Coronary artery (tissue), 2 donors: ENCODE results near the gene GPAT3.
"Not testable (repeated sequence)": the region's sequence is repeated elsewhere in the genome, so short reads cannot be mapped to it uniquely, and the experiment has no call there.

ENCODE experiments used
- DNase-seq: peaks from one replicate; pipeline ENCODE4 v3.0.0-alpha.2; 2017; ENCODE audit warnings: low spot score
- H3K27ac ChIP-seq, 2 donors: fragments of 200-600 bp; sonication (generic); one replicate each; pipeline ENCODE4 v1.5.1; 2016 to 2019
- H3K4me3 ChIP-seq: fragments of 200-600 bp; sonication (generic); 2 replicates; pipeline ENCODE4 v1.5.1; 2016; ENCODE audit warnings: mild to moderate bottlenecking, moderate library complexity
- CTCF ChIP-seq: fragments of 200-600 bp; sonication (generic); IDR thresholded peaks from one replicate; pipeline ENCODE4 v1.5.1; 2019; ENCODE audit warnings: antibody characterized with exemption

The GPAT3 gene

GRCh38 chr4:83563998-83564397, 28.1 kb downstream of the GPAT3 start:
- Histone ChIP-seq H3K27ac (no peak overlapping the region), H3K4me3 (no peak overlapping the region)
- no peak for TF ChIP-seq CTCF
- no peak for DNase-seq

- no peak overlapping the region for H3K27ac ChIP-seq
- H3K4me3 ChIP-seq, result no peak overlapping the region
- no peak for TF ChIP-seq CTCF
- DNase-seq, result no peak
Measured at GRCh38 chr4:83568062-83568461, 32.2 kb downstream of the GPAT3 start.

- H3K27ac ChIP-seq, result no peak overlapping the region
- no peak for TF ChIP-seq CTCF
- no peak for DNase-seq
- no peak overlapping the region for H3K4me3 ChIP-seq
Measured at GRCh38 chr4:83569429-83569828, 33.5 kb downstream of the GPAT3 start.

GRCh38 chr4:83569987-83570386, 34.1 kb downstream of the GPAT3 start:
- DNase-seq, result no peak
- H3K27ac ChIP-seq, result no peak overlapping the region
- H3K4me3 ChIP-seq, result no peak overlapping the region
- no peak for TF ChIP-seq CTCF

GRCh38 chr4:83572848-83573247, 36.9 kb downstream of the GPAT3 start:
- no peak for TF ChIP-seq CTCF
- no peak for DNase-seq
- Histone ChIP-seq H3K27ac (no peak overlapping the region), H3K4me3 (no peak overlapping the region)

- Histone ChIP-seq H3K4me3 (no peak overlapping the region), H3K27ac (no peak overlapping the region)
- TF ChIP-seq CTCF, result no peak
- no peak for DNase-seq
Measured at GRCh38 chr4:83574247-83574646, 38.3 kb downstream of the GPAT3 start.

- not testable (repeated sequence) for H3K4me3 ChIP-seq, H3K27ac ChIP-seq, DNase-seq
Measured at GRCh38 chr4:83576237-83576636, 40.3 kb downstream of the GPAT3 start.
